RCC 7860 (cell line): ENCODE measurements around the gene TAF6.

Experiments used
- DNase-seq: peaks from one replicate; pipeline ENCODE4 v3.0.0-alpha.2; 2015; ENCODE audit warnings: low spot score
- FAIRE-seq: peaks from 2 replicates; lab custom pipeline; 2012; peaks lifted over from hg19 to GRCh38; lab: Jason Lieb, UNC

TAF6 gene

GRCh38 chr7:100124301-100125230 is 5.4 kb upstream of the TAF6 start:
- FAIRE-seq (no peak), DNase-seq (no peak)

GRCh38 chr7:100122568-100122967 is 3.4 kb upstream of the TAF6 start:
- DNase-seq (no peak), FAIRE-seq (no peak)

- FAIRE-seq = no peak
- no peak for DNase-seq
Observed at GRCh38 chr7:100122067-100122466, 2.9 kb upstream of the TAF6 start.

GRCh38 chr7:100120733-100121036 is 1.5 kb upstream of the TAF6 start:
- DNase-seq (no peak), FAIRE-seq (no peak)

GRCh38 chr7:100119970-100120732 is 993 bp upstream of the TAF6 start:
- DNase-seq = peak; percentile 16
- no peak for FAIRE-seq

GRCh38 chr7:100118388-100119071 is 628 bp downstream of the TAF6 start:
- DNase-seq (peak; percentile 34), FAIRE-seq (no peak)

GRCh38 chr7:100115026-100115425 is 4.1 kb downstream of the TAF6 start:
- DNase-seq (no peak), FAIRE-seq (no peak)

- no peak for DNase-seq
- FAIRE-seq = no peak
Observed at GRCh38 chr7:100111914-100112313, 7.2 kb downstream of the TAF6 start.

GRCh38 chr7:100111156-100111555 is 8.0 kb downstream of the TAF6 start:
- FAIRE-seq = no peak
- no peak for DNase-seq

- DNase-seq = no peak
- no peak for FAIRE-seq
Observed at GRCh38 chr7:100109521-100110163, 9.5 kb downstream of the TAF6 start.

GRCh38 chr7:100107890-100108289 is 11.3 kb downstream of the TAF6 start:
- DNase-seq = no peak
- no peak for FAIRE-seq

GRCh38 chr7:100107125-100107737 is 11.9 kb downstream of the TAF6 start:
- DNase-seq (no peak), FAIRE-seq (no peak)

GRCh38 chr7:100106633-100107032 is 12.5 kb downstream of the TAF6 start:
- no peak for DNase-seq
- no peak for FAIRE-seq

- DNase-seq (no peak), FAIRE-seq (no peak)
Observed at GRCh38 chr7:100105534-100105933, 13.6 kb downstream of the TAF6 start.

GRCh38 chr7:100102950-100103840 is 16.0 kb downstream of the TAF6 start:
- peak; percentile 99 for FAIRE-seq
- peak; percentile 100 for DNase-seq

GRCh38 chr7:100101016-100101862 is 17.9 kb downstream of the TAF6 start, which contains the start of the genes AP4M1 and MCM7:
Gene AP4M1, plus strand, starts transcription at chr7:100101643. Its CDS starts 72 bp downstream, at chr7:100101715.
Gene MCM7, minus strand, starts transcription at chr7:100101397. Its CDS starts 103 bp downstream, at chr7:100101294.
- peak; percentile 99 for DNase-seq
- peak; percentile 88 for FAIRE-seq

- peak; percentile 82 for DNase-seq
- FAIRE-seq = no peak
Observed at GRCh38 chr7:100100420-100101015, 18.6 kb downstream of the TAF6 start.

- DNase-seq = no peak
- no peak for FAIRE-seq
Observed at GRCh38 chr7:100099452-100099851, 19.7 kb downstream of the TAF6 start.
